Fibroblast of lung (primary cell): ENCODE results near the gene NUP133. TPM values are rescaled to one million over a fixed set of nuclear protein-coding genes. Genes with fewer than 3 reads are reported as not detected.

Source experiments
- DNase-seq, 2 donors: peaks; one replicate each; pipeline versions ENCODE4 v3.0.0 to v3.0.0-alpha.2; 2010; ENCODE audit warnings: low read depth in 2 of 2
- H2AFZ ChIP-seq: 2 replicates; pipeline ENCODE4 v1.5.1; 2012; ENCODE audit warnings: low read length, control low read depth, inconsistent platforms
- H3K27ac ChIP-seq: 2 replicates; pipeline ENCODE4 v1.5.1; 2011; ENCODE audit warnings: low read length, control low read depth; ENCODE audit not compliant: insufficient read depth
- H3K27me3 ChIP-seq: 2 replicates; pipeline ENCODE4 v1.5.1; 2011; ENCODE audit warnings: mild to moderate bottlenecking, low read length; ENCODE audit not compliant: control insufficient read depth, insufficient read depth
- H3K36me3 ChIP-seq: 2 replicates; pipeline ENCODE4 v1.5.1; 2011; ENCODE audit warnings: low read length; ENCODE audit not compliant: control insufficient read depth, insufficient read depth
- H3K4me1 ChIP-seq: 2 replicates; pipeline ENCODE4 v1.5.1; 2011; ENCODE audit warnings: low read length; ENCODE audit not compliant: control insufficient read depth, insufficient read depth; ENCODE audit errors: extremely low read depth
- H3K4me2 ChIP-seq: 2 replicates; pipeline ENCODE4 v1.5.1; 2011; ENCODE audit warnings: low read length, control low read depth; ENCODE audit not compliant: insufficient read depth; ENCODE audit errors: extremely low read depth
- H3K4me3 ChIP-seq, 4 experiments: fragments of 200-600 bp in 1 of 4; sonication (generic) in 1 of 4; replicated peaks in 1 of 4; 2 replicates each; pipeline ENCODE4 v1.5.1; 2011 to 2016; ENCODE audit warnings: low read length in 4 of 4, low read depth in 3 of 4, mild to moderate bottlenecking in 3 of 4, control low read depth in 2 of 4, inconsistent platforms in 1 of 4, mixed read lengths in 1 of 4; ENCODE audit not compliant: insufficient read depth in 1 of 4; ENCODE audit errors: control extremely low read depth in 1 of 4
- H3K79me2 ChIP-seq: 2 replicates; pipeline ENCODE4 v1.5.1; 2012; ENCODE audit warnings: mild to moderate bottlenecking, low read length, inconsistent platforms; ENCODE audit not compliant: control insufficient read depth, insufficient read depth
- H3K9ac ChIP-seq: 2 replicates; pipeline ENCODE4 v1.5.1; 2011; ENCODE audit warnings: mild to moderate bottlenecking, low read length, control low read depth; ENCODE audit not compliant: insufficient read depth
- H3K9me3 ChIP-seq: 2 replicates; pipeline ENCODE4 v1.5.1; 2012; ENCODE audit warnings: low read depth, low read length; ENCODE audit not compliant: control insufficient read depth, insufficient read depth
- H4K20me1 ChIP-seq: 2 replicates; pipeline ENCODE4 v1.5.1; 2011; ENCODE audit warnings: low read length; ENCODE audit not compliant: control insufficient read depth, insufficient read depth; ENCODE audit errors: extremely low read depth
- CTCF ChIP-seq, 2 donors: IDR thresholded peaks in 1 of 2; conservative IDR thresholded peaks in 1 of 2; 1 replicate in 1 of 2; 2 replicates in 1 of 2; pipeline ENCODE4 v1.5.1; 2011 to 2012; ENCODE audit warnings: low read length in 2 of 2, control low read depth in 1 of 2, inconsistent platforms in 1 of 2, low read depth in 1 of 2, mild to moderate bottlenecking in 1 of 2
- EZH2 ChIP-seq: IDR thresholded peaks from 2 replicates; pipeline ENCODE4 v1.5.1; 2012; ENCODE audit warnings: low read length, control low read depth, mild to moderate bottlenecking; ENCODE audit errors: missing control alignments
- polyA plus RNA-seq, 2 donors: library from polyadenylated mRNA; depleted of rRNA in 1 of 2; stranded (reverse) in 1 of 2; unstranded in 1 of 2; fragments of >200 nt; gene quantifications; 2 replicates each; pipeline ENCODE4 v1.2.1, GENCODE V29; 2011 to 2012; ENCODE audit warnings: missing spikeins in 1 of 2
- total RNA-seq: library from RNA; depleted of rRNA; stranded (reverse); fragments of >200 nt; gene quantifications from 2 replicates; pipeline ENCODE4 v1.2.1, GENCODE V29; 2014

The NUP133 gene
- total and polyA plus RNA-seq, 2 donors (not counting 1 experiment from before 2014, with no cell fraction given), result 20.8 to 31.9 TPM

GRCh38 chr1:229427572-229427971 lies 80.6 kb downstream of the NUP133 start:
- no peaks in the 10 kb centered on the region for H4K20me1 ChIP-seq
- H3K27me3 ChIP-seq, result peaks cover 28% of the 10 kb centered on the region
- H3K36me3 ChIP-seq, result no peaks in the 10 kb centered on the region
- no peak overlapping the region for H2AFZ ChIP-seq
- no peaks in the 10 kb centered on the region for H3K79me2 ChIP-seq
- H3K9me3 ChIP-seq, result no peaks in the 10 kb centered on the region
- H3K4me2 ChIP-seq, result no peak overlapping the region
- H3K9ac ChIP-seq, result no peak overlapping the region
- no peak overlapping the region for H3K4me3 ChIP-seq
- TF ChIP-seq CTCF (conservative IDR thresholded peaks at IDR 0.05 in 1 of 2, IDR thresholded peaks at IDR 0.05 in 1 of 2; ENCODE audit: low read depth in 1 of 2, low read length in 2 of 2), result no peak
- no peak for TF ChIP-seq EZH2
- H3K27ac ChIP-seq, result no peak overlapping the region
- DNase-seq, result no peak
- H3K4me1 ChIP-seq, result no peaks in the 10 kb centered on the region

DNA sequence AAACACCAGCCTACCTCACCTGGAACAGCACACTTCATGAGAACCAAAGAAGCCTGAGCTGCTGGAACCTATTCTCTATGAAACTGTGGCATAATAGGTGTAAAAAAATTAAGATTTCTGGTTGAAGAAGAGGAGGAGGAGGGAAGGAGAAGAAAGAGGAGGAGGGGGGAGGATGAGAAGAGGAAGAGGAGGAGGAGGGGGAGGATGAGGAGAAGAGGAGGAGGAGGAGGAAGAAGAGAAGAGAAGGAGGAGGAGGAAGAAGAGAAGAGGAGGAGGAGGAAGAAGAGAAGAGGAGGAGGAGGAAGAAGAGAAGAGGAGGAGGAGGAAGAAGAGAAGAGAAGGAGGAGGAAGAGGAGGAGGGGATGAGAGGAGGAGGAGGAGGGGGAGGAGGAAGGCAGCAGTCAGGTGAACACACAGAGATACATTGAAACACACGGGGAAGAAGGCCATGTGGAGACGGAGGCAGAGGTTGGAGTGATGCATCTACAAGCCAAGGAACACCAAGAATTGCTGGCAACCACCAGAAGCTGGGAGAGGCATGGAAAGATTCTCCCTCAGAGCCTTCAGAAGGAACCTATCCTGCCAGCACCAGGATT lies 82.5 kb downstream of the NUP133 start:
- no peaks in the 10 kb centered on the region for H3K4me1 ChIP-seq
- H3K27me3 ChIP-seq, result peaks cover 11% of the 10 kb centered on the region
- H3K9me3 ChIP-seq, result no peaks in the 10 kb centered on the region
- H4K20me1 ChIP-seq, result no peaks in the 10 kb centered on the region
- H3K4me2 ChIP-seq, result no peak overlapping the region
- TF ChIP-seq EZH2 (no peak), CTCF (conservative IDR thresholded peaks at IDR 0.05 in 1 of 2, IDR thresholded peaks at IDR 0.05 in 1 of 2; ENCODE audit: low read depth in 1 of 2, low read length in 2 of 2) (no peak)
- no peak overlapping the region for H3K27ac ChIP-seq
- H3K4me3 ChIP-seq, result no peak overlapping the region
- DNase-seq, result no peak
- H3K36me3 ChIP-seq, result no peaks in the 10 kb centered on the region
- H2AFZ ChIP-seq, result no peak overlapping the region
- H3K9ac ChIP-seq, result no peak overlapping the region
- H3K79me2 ChIP-seq, result no peaks in the 10 kb centered on the region

- no peak for TF ChIP-seq CTCF (conservative IDR thresholded peaks at IDR 0.05 in 1 of 2, IDR thresholded peaks at IDR 0.05 in 1 of 2; ENCODE audit: low read depth in 1 of 2, low read length in 2 of 2)
- TF ChIP-seq EZH2, result no peak
- H3K79me2 ChIP-seq, result no peaks in the 10 kb centered on the region
- H3K36me3 ChIP-seq, result no peaks in the 10 kb centered on the region
- H2AFZ ChIP-seq, result no peak overlapping the region
- no peaks in the 10 kb centered on the region for H3K27me3 ChIP-seq
- no peak overlapping the region for H3K9ac ChIP-seq
- H3K4me2 ChIP-seq, result no peak overlapping the region
- H3K9me3 ChIP-seq, result no peaks in the 10 kb centered on the region
- H4K20me1 ChIP-seq, result no peaks in the 10 kb centered on the region
- DNase-seq, result no peak
- no peak overlapping the region for H3K27ac ChIP-seq
- no peak overlapping the region for H3K4me3 ChIP-seq
- no peaks in the 10 kb centered on the region for H3K4me1 ChIP-seq
Measured at GRCh38 chr1:229420765-229421164, 87.4 kb downstream of the NUP133 start.
